HepG2 (cell line): ENCODE data around the gene C3orf22.

Experiments used
- BHLHE40 ChIP-seq: IDR thresholded peaks from 2 replicates; pipeline ENCODE4 v1.6.1; 2011; ENCODE audit warnings: low read length, improper control_type of control experiment
- GABPB1 ChIP-seq: IDR thresholded peaks from 2 replicates; pipeline ENCODE4 v1.6.1; 2016; ENCODE audit warnings: mild to moderate bottlenecking, missing genetic modification reagents, moderate library complexity, missing compliant biosample characterization
- SIN3B ChIP-seq: fragments of 150-350 bp; IDR thresholded peaks from 2 replicates; pipeline ENCODE4 v1.6.1; 2014; ENCODE audit warnings: low read length
- SOX5 ChIP-seq: IDR thresholded peaks from 2 replicates; pipeline ENCODE4 v1.6.1; 2016; ENCODE audit warnings: borderline replicate concordance

DNA sequence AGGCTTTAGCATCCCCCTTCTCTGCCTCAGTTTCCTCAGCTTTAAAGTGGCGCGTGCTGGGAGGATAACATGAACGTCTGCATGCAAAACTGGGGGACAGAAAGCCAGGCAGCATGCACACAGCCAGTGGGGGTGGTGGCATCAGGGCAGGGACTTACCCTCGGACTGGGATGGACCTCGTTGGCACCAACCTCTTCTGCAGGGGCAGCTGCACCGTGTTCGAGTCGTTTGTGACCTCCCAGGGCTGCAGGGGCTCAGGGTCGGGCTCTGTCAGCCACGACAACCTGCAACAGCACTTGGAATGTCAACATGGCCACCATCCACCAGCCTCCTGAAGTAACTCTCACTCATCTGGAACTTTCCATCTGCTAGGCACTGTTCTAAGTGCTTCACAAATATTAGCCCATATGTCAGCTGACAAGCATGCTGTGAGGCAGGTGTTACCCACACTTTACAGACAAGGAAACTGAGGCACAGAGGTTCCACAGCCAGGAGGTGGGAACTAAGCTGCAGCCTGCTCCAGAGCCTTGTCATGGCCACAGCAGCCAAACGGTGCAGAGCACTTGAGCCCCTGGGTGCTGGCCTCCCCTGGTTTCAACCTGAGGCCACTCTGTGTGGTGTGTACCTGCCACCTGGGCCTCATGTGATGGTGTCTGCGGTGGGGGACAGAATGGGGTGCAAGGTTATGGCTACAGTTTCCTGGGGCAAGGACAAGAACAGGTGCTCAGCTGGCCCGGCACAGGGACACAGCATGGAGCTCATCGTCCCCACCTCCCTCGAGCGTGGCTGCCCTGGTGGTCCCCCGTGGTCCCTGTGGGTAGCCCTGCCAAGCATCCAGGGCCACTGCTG lies 6.7 kb downstream of the C3orf22 start:
- no peak for TF ChIP-seq SIN3B
- TF ChIP-seq BHLHE40, result no peak
- TF ChIP-seq SOX5, result no peak
- no peak for TF ChIP-seq GABPB1 (CRISPR knock-in tag)
